ENCODE measurements around the gene PPARA.
"Not testable (repeated sequence)": the region's sequence is repeated elsewhere in the genome, so short reads cannot be mapped to it uniquely, and the experiment has no call there.

The PPARA gene

DNA sequence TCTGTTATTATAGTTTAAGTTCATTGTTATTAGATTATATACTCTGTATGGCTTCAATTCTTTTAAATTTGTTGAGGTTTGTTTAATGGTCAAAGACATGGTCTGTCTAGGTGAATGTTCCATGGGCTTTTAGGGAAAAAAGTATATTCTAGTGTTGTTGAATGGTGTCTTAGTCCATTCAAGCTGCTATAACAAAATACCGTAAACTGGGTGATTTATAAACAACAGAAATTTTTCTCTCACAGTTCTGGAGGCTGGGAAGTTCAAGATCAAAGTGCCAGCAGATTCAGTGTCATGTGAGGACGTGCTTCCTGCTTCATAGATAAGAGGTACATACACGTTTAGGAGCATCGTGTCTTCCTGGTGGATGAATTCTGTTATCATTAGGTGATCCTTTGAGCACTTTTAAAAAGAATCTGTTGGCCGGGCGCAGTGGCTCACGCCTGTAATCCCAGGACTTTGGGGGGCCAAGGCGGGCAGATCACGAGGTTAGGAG lies 26.2 kb downstream of the PPARA start:
- DNase-seq: no peak

DNA sequence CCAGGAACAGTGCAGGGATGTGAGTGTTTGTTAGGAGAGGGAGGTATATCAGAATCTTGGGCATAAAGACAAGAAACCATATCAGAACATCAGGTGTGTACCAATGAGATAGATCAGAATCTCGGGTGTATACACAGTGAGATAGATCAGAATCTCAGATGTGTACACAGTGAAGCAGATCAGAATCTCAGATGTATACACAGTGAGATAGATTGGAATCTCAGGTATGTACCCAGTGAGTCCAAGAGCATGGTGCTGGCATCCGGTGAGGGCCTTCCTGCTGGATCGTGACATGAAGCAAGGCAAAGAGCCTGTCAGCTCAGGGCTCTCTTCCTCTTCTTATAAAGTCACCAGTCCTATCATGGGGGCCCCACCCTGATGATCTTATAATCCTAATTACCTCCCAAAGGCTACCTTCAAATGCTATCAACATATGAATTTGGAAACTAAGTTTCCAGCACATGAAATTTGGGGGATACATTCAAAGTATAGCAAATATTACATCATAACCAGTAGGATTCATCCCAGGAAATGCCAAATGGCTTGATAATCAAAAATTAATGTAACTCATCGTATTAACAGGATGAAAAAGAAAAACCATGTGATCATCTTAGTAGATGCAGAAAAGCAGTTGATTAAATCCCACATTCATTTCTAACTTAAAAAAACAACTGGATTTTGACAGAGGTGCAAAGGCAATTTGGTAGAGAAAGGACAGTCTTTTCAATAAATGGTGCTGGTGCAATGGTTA lies 28.6 kb downstream of the PPARA start:
- no peak for DNase-seq

- no peak for DNase-seq
Measured at GRCh38 chr22:46179748-46180147, 29.4 kb downstream of the PPARA start.

DNA sequence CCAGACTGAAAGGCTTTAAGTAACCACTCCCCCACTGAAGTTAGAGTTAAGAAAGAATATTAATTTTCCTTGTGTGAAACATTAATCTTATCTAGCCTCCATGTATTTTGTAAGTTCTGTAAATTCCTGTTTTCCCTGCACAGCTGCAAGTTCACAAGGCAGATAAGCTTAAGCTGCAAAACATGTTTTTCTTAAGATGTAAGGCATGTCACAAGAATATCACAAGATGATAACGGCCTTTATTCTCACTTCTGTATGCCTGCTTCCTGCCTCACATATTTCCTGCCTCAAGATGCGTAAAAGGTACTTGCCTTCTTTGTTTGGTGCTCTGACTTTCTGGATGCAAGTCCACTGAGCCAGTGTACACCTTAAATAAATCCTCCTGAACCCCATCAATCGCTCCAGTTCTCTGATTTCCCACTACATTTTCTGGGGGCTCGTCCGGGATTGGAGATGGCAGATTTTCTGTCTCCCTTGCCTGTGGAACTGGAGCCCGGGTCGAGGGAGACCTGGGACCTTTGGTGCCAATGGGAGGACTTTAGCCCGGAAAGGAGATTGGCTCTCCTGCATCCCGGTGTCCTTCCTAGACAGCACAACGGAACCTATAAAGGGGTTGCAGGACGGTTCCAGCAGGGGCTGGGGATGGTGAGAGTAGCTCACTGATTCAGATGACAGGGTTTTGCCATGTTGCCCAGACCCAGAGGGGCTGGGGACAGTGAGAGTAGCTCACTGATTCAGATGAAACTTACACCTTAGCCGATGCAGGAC lies 30.2 kb downstream of the PPARA start:
- DNase-seq: no peak

- DNase-seq: no peak
Measured at GRCh38 chr22:46183733-46184132, 33.4 kb downstream of the PPARA start.

GRCh38 chr22:46185283-46185682 lies 35.0 kb downstream of the PPARA start:
- DNase-seq: no peak

DNA sequence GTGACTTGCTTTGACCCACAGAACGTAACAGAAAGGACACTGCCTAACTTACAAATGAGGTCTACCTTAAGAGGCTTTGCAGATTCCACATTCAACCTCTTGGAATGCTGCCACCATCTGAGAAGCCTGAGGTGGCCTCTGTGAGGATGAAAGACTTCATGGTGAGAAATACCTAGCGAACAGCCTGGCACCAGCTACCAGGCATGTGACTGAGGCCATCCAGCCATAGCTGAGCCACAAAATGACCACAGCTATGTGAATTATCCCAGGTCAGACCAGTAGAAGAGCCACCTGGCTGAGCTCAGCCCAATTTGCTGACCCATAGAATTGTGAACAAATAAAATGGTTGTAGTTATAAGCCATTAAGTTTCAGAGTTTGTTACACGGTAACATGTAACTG lies 37.5 kb downstream of the PPARA start:
- DNase-seq: no peak

DNA sequence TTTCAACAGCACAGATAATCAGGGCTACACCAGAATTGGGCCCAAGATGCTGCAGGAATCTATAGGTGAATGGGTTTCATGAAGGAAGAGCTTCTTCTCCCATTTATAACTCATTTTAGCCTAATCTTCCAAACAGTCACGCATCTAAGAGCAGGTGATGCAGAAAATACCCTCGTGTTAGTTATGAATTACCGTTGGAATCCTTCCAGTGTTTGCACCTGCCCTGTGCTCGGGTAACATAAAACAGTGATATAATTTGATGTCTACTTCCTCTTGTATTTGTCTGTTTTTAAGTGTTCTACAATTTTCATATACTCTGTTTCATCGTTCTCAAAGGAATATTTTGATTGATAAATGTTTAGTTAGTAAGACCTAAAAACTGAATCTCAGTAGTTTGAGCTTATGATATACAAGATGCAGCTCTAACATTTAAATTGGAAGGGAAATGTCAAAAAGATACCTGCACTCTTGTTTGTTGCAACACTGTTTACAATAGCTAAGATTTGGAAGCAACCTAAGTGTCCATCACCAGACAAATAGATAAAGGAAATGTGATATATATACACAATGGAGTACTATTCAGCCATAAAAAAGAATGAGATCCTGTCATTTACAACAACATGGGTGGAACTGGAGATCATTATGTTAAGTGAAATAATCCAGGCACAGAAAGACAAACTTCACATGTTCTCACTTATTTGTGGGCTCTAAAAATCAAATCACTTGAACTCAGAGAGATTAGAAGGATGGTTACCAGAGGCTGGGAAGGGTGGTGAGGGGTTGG lies 42.1 kb downstream of the PPARA start:
- no peak for DNase-seq

- DNase-seq: no peak
Measured at GRCh38 chr22:46193898-46194310, 43.6 kb downstream of the PPARA start.

DNA sequence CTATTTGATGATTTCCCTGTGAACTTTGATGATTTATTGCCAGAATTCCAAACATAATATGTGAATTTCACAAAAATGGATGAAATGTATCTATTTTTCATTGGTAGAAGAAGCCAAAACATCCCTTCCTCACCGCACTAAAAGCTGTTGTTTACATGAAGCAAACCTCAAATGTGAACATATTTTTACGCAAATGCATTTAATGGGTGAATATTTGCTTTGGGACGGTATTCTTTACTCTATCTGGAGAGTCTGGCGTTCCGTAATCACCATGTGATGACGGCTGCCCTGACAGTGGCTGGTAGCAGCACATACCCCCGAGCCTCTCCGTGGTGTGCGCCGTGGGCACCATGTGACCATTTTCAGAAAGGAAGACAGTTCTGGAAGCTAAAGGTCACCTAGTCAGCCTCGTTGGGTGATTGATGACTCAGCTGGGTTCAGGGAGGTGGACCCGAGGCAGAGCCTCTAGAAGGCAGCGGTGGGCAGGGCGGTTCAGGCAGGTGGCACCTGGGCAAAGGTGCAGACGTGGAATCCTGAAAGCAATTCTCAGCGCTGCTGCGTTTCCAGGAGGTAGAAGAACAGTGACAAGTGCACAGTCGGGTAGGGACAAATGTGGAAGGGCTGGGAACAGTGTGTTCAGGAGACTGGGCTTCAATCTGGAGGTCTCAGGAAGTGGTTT lies 45.3 kb downstream of the PPARA start:
- DNase-seq: no peak

GRCh38 chr22:46196278-46196677 lies 46.0 kb downstream of the PPARA start:
- no peak for DNase-seq

DNA sequence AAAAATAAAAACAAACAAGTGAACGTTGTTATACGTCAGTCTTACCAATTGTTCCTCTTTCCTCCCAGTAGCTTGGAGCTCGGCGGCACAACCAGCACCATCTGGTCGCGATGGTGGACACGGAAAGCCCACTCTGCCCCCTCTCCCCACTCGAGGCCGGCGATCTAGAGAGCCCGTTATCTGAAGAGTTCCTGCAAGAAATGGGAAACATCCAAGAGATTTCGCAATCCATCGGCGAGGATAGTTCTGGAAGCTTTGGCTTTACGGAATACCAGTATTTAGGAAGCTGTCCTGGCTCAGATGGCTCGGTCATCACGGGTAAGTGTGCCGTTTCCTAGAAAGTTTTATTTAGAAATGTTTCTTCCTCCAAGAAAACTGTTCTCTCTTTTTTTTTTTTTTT lies 47.9 kb downstream of the PPARA start:
- DNase-seq: no peak

DNA sequence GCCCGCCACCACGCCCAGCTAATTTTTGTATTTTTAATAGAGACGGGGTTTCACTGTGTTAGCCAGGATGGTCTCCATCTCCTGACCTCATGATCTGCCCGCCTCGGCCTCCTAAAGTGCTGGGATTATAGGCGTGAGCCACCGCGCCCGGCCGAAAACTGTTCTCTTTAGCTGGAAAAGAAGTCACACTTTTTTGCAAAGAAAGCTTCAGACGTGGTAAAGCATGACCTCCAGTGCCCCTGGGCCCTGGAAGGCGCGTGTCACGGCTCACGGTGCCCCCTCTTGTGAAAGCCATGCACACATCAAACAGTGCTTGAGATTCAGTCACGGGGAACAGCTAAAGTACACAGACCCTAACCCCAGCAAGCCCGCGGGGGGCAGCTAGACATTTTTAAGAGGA lies 48.5 kb downstream of the PPARA start:
- not testable (repeated sequence) for DNase-seq

GRCh38 chr22:46201059-46201757 lies 50.9 kb downstream of the PPARA start:
- DNase-seq: no peak

DNA sequence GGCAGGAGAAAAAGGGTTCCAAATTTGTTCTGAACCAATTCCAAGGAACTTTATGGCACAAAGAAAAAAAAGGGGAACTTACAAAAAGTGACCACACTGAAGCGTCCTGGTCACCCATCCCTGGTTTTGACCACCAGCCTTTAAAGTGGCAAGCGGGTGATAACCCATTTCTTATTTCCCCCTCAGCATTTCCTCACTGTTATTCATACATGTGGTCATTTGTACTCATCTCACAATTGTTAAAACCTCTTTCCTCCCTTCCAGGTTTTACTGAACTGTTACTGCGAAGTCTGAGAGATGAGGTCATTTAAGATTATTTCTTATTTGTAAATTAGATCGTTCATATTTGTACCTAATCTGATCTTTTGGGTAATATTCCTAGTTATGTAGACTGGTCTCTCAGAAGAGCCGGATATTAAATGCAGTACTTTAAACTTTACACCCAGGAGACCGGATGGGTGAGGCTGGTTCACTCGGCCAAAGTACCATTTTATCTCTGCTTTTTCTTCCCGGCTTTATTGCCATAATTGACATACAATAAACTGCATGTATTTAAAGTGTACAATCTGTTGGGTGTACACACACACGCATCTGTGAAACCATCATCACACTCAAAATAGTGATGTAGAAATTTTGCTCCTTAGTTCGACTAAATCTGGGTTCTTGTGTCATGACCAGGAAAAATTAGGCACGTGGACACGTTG lies 52.7 kb downstream of the PPARA start:
- DNase-seq: no peak

- no peak for DNase-seq
Measured at GRCh38 chr22:46203601-46203980, 53.3 kb downstream of the PPARA start.

GRCh38 chr22:46209262-46209661 lies 58.9 kb downstream of the PPARA start:
- DNase-seq: no peak

GRCh38 chr22:46212195-46212594 lies 61.9 kb downstream of the PPARA start:
- DNase-seq: no peak

- DNase-seq: no peak
Measured at GRCh38 chr22:46213052-46213451, 62.7 kb downstream of the PPARA start.

DNA sequence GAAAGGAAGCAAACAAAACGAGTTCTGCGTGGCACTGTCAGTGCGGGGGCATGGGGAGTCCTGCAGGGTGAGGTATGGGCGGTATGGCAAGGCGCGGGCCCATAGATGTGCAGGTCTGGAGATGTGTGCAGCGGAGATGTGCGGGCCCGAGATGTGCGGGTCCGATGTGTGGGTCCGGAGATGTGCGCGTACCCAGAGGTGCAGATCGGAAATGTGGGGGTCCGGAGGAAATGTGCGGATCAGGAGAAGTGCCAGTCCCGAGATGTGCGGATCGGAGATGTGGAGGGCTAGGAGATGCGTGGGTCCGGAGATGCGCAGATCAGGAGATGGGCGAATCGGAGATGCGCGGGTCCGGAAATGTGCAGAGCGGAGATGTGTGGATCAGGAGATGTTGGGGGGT lies 63.8 kb downstream of the PPARA start:
- no peak for DNase-seq

DNA sequence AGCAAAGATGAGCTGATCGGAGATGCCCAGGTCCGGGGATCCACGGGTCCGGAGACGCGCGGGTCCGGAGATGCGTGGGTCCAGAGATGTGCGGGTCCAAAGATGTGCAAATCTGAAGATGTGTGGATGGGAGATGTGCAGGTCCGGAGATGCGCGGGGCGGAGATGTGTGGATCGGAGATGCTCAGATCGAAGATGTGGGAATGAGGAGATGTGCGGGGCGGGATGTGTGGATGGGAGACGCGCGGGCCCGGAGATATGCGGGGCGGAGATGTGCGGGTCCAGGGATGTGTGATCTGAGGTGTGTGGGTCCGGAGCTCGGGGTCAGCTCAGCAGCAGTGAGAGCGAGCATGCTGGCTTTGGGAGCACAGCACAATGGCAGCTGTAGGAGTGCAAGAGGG lies 64.3 kb downstream of the PPARA start:
- DNase-seq: no peak

- no peak for DNase-seq
Measured at GRCh38 chr22:46219636-46220035, 69.3 kb downstream of the PPARA start.
